EL (cell line): ENCODE results near the gene COMP.
"Not testable (repeated sequence)": the region's sequence is repeated elsewhere in the genome, so short reads cannot be mapped to it uniquely, and the experiment has no call there.

ENCODE experiments used
- DNase-seq: peaks from one replicate; pipeline ENCODE4 v3.0.0-alpha.2; 2016

Gene COMP

GRCh38 chr19:18745012-18745735 lies 45.9 kb downstream of the COMP start:
- no peak for DNase-seq

GRCh38 chr19:18743784-18744418 lies 47.2 kb downstream of the COMP start:
- DNase-seq: no peak

GRCh38 chr19:18742838-18743783 lies 48.0 kb downstream of the COMP start:
- DNase-seq: no peak

GRCh38 chr19:18742324-18742723 lies 48.8 kb downstream of the COMP start:
- DNase-seq: no peak

GRCh38 chr19:18741124-18742121 lies 49.7 kb downstream of the COMP start:
- DNase-seq: no peak

- no peak for DNase-seq
Observed at GRCh38 chr19:18738961-18739690, 52.0 kb downstream of the COMP start.

- no peak for DNase-seq
Observed at GRCh38 chr19:18737954-18738351, 53.2 kb downstream of the COMP start.

- no peak for DNase-seq
Observed at GRCh38 chr19:18737337-18737953, 53.7 kb downstream of the COMP start.

GRCh38 chr19:18736415-18737336 lies 54.4 kb downstream of the COMP start:
- no peak for DNase-seq

- DNase-seq: no peak
Observed at GRCh38 chr19:18735752-18736151, 55.4 kb downstream of the COMP start.

GRCh38 chr19:18735324-18735723 lies 55.8 kb downstream of the COMP start:
- no peak for DNase-seq

GRCh38 chr19:18733762-18734332 lies 57.3 kb downstream of the COMP start:
- DNase-seq: not testable (repeated sequence)

GRCh38 chr19:18733196-18733647 lies 57.9 kb downstream of the COMP start:
- DNase-seq: no peak
